ENCODE data around the gene MLKL.
"Not testable (repeated sequence)": the region's sequence is repeated elsewhere in the genome, so short reads cannot be mapped to it uniquely, and the experiment has no call there.

DNA sequence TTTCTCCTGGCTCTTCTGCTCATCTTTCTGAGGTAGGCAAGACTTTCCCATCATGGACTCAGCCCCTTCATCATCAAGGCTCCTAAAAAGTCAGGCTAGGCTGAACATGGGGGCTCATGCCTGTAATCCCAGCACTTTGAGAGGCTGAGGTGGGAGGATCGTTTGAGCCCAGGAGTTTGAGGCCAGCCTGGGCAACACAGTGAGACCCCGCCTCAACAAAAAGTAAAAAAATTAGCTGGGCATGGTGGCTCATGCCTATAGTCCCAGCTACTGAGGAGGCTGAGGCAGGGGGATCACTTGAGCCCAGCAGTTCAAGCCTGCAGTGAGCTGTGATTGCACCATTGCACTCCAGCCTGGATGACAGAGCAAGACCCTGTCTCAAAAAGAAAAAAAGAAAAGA, 21.5 kb upstream of the MLKL start:
- not testable (repeated sequence) for TF ChIP-seq FOXM1 (IDR thresholded peaks at IDR 0.05; ENCODE audit: borderline replicate concordance); FOXA1 (IDR thresholded peaks at IDR 0.05); TARDBP (IDR thresholded peaks at IDR 0.05); BHLHE40 (IDR thresholded peaks at IDR 0.05; ENCODE audit: borderline replicate concordance)
